Kidney (tissue), 14 donors: ENCODE results near the gene DLX4. TPM values are rescaled to one million over a fixed set of nuclear protein-coding genes. Genes with fewer than 3 reads are reported as not detected.

ENCODE experiments used
- DNase-seq, 5 donors: peaks; one replicate each; pipeline ENCODE4 v3.0.0-alpha.2; 2013 to 2020
- FAIRE-seq: peaks from 2 replicates; lab custom pipeline; 2012; peaks lifted over from hg19 to GRCh38; lab: Jason Lieb, UNC
- H3K27ac ChIP-seq, 2 donors: one replicate each; pipeline ENCODE4 v1.7.0; 2013; ENCODE audit warnings: low read depth in 2 of 2, low read length in 2 of 2, inconsistent platforms in 1 of 2
- H3K27me3 ChIP-seq: one replicate; pipeline ENCODE4 v1.7.1; 2013; ENCODE audit warnings: low read length, inconsistent platforms; ENCODE audit not compliant: control insufficient read depth, insufficient read depth
- H3K36me3 ChIP-seq, 3 donors: one replicate each; pipeline versions ENCODE4 v1.7.0 to v1.7.1; 2013; ENCODE audit warnings: low read length in 3 of 3, control low read depth in 1 of 3, inconsistent platforms in 1 of 3; ENCODE audit not compliant: insufficient read depth in 3 of 3, control insufficient read depth in 2 of 3
- H3K4me1 ChIP-seq, 3 donors: one replicate each; pipeline versions ENCODE4 v1.7.0 to v1.7.1; 2013; ENCODE audit warnings: low read length in 3 of 3, inconsistent platforms in 1 of 3, low read depth in 1 of 3; ENCODE audit not compliant: control insufficient read depth in 2 of 3, insufficient read depth in 2 of 3
- H3K4me3 ChIP-seq, 3 donors: one replicate each; pipeline versions ENCODE4 v1.7.0 to v1.8.1; 2013; ENCODE audit warnings: low read length in 3 of 3, control low read depth in 1 of 3, inconsistent platforms in 1 of 3
- H3K9ac ChIP-seq, 3 donors: one replicate each; pipeline versions ENCODE4 v1.7.0 to v1.7.1; 2013; ENCODE audit warnings: low read length in 3 of 3, control low read depth in 1 of 3, inconsistent platforms in 1 of 3
- H3K9me3 ChIP-seq, 3 donors: one replicate each; pipeline versions ENCODE4 v1.7.0 to v1.7.1; 2013; ENCODE audit warnings: low read length in 3 of 3, control low read depth in 1 of 3, inconsistent platforms in 1 of 3; ENCODE audit not compliant: control insufficient read depth in 2 of 3, insufficient read depth in 1 of 3
- CTCF ChIP-seq: IDR thresholded peaks from 3 replicates; pipeline ENCODE4 v1.5.1; 2012; ENCODE audit warnings: mild to moderate bottlenecking, moderate library complexity, borderline replicate concordance; ENCODE audit not compliant: insufficient read depth; ENCODE audit errors: extremely low read depth
- intact Hi-C: fragments of 100-400 bp; cut with DNase I; formaldehyde crosslinking; loops from one replicate; pipeline ENCODE4 v1.11.1; 2022
- polyA plus RNA-seq: library from polyadenylated mRNA; stranded (reverse); fragments of 350-450 nt; fragmentation: Illumina TruSeq; extraction: RNeasy Lipid Tissue Mini Kit (QIAGEN cat#74804); gene quantifications from one replicate; pipeline ENCODE4 v1.2.3, GENCODE V29; 2014; ENCODE audit warnings: low read depth, low replicate concordance; ENCODE audit not compliant: insufficient read depth
- total RNA-seq: library from RNA; stranded (reverse); fragmentation: NEBNext Ultra II Directional; extraction: Animal tissue kit (Norgen Biotek cat#: 25700); gene quantifications from one replicate; pipeline ENCODE4 v1.2.1, GENCODE V29; 2021
- donor health status: control.
- donor health status: control.
- donor health status: control.
- donor health status: control.
- donor health status: control.
- donor health status: DM: yes; HTN: yes; CAD: no.
- donor health status: Normal renal cell carcinoma (clear cell type).

The DLX4 gene
- total and polyA plus RNA-seq, 2 donors from 2014 or later = 0.44 TPM; not detected in 1

- Histone ChIP-seq H3K27ac (no peak overlapping the region), H3K9ac (no peak overlapping the region), H3K27me3 (no peaks in the 10 kb centered on the region), H3K9me3 (no peaks in the 10 kb centered on the region), H3K4me3 (no peak overlapping the region), H3K36me3 (no peaks in the 10 kb centered on the region), H3K4me1 (no peaks in the 10 kb centered on the region)
- no peak for TF ChIP-seq CTCF
- intact Hi-C loops = no loop called here
- FAIRE-seq (no peak), DNase-seq (no peak)
These were observed 42.1 kb upstream of the DLX4 start for GRCh38 chr17:49926886-49927285.

DNA sequence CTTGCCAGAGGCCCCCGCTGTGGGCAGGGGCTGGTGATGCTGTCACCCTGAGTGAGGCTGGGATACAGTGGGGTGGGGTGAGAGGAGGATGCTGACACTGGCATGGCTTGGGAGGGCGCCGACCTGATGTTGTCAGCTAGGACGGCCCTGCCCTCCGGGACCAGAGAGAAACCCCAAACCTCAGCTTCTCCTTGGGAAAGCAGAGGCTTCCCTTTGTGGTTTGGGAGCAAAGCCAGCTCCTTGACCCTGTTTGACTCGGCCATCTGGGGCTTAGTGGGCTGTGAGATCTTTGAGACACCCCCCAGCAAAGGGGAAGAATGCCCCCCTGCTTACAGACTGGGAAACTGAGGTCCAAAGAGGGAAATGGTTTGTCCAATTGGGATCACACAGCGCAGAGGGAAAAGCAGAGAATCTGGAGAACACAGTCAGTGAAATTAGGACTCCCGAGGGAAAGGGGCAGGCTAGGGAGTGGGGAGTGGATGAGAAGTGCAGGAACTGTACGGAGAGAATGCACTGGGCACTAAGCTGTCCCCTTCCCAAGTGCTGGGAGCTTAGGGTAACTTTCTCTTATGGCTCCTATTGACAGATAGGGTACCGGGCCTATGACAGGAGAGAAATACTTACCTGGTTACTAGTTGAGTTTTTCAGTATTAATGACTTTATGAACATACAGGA, 40.7 kb upstream of the DLX4 start:
- Histone ChIP-seq H3K9me3 (no peaks in the 10 kb centered on the region), H3K27ac (no peak overlapping the region), H3K27me3 (no peaks in the 10 kb centered on the region), H3K9ac (no peak overlapping the region), H3K36me3 (no peaks in the 10 kb centered on the region), H3K4me1 (no peaks in the 10 kb centered on the region), H3K4me3 (no peak overlapping the region)
- DNase-seq (no peak), FAIRE-seq (no peak)
- intact Hi-C loops = no loop called here
- TF ChIP-seq CTCF = no peak

DNA sequence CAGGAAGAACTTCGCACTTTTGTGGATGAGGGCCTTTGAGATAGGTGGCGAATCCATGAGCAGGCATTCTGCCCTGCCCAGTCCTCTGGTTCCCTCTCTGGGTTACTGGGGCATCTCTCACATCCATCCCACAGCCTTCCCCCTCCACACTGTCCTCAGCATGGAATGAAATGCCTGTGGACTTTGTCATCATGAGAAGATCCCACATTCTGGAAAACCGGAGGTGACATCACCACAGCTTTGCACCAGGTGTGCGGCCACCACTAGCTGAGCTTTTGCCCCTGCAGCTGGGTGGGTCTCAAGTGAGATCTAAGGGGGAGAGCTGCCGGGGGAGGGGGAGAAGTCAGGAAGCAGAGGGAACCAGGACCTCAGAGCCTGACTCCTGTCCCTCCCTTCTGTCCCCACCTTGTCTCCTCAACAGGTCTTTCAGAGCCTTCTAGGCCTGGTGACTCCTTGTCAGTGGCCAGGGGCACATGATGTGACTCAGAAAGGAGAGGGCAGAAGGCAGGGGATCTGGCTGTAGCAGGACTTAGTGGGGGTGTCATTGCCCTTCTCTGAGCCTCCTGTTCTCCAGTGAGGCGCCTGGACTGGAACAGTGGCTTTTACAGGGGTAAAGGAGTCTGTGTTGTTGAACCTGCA, 40.0 kb upstream of the DLX4 start:
- FAIRE-seq (no peak), DNase-seq (no peak)
- H3K27me3 ChIP-seq = no peaks in the 10 kb centered on the region
- H3K4me1 ChIP-seq = no peaks in the 10 kb centered on the region
- TF ChIP-seq CTCF = no peak
- H3K27ac ChIP-seq = no peak overlapping the region
- no peaks in the 10 kb centered on the region for H3K9me3 ChIP-seq
- H3K36me3 ChIP-seq = no peaks in the 10 kb centered on the region
- no peak overlapping the region for H3K9ac ChIP-seq
- intact Hi-C loops = no loop called here
- H3K4me3 ChIP-seq = no peak overlapping the region

DNA sequence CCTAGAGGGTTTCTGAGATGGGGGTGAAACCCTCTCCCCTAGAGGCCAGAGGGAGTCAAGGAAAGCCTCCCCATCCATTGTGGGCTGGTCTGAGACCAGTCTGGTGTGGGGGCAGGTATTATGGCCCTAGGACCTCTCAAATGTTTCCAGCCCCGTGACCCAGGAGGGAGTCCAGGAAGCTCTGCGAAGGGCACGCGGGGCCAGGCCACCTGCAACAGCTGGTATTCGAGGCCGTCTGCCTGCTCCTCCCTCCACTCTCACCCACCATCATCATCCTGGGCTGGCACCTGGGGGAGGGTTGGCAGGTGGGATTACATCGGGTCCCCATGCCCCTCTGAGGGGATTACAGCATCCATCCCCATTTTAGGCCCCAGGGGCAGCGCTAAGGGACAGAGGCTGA, 38.1 kb upstream of the DLX4 start:
- FAIRE-seq = no peak
- TF ChIP-seq CTCF = no peak
- H3K9ac ChIP-seq = no peak overlapping the region
- DNase-seq = no peak
- no peak overlapping the region for H3K4me3 ChIP-seq
- H3K4me1 ChIP-seq = no peaks in the 10 kb centered on the region
- H3K9me3 ChIP-seq = no peaks in the 10 kb centered on the region
- H3K27ac ChIP-seq = no peak overlapping the region
- no peaks in the 10 kb centered on the region for H3K36me3 ChIP-seq
- intact Hi-C loops = no loop called here
- no peaks in the 10 kb centered on the region for H3K27me3 ChIP-seq
